SW480 (cell line): Measurements from ENCODE around the gene ADAMTSL3.

Source experiments
- DNase-seq: peaks from one replicate; pipeline ENCODE4 v3.0.0-alpha.2; 2016; ENCODE audit warnings: low spot score

ADAMTSL3 gene

DNA sequence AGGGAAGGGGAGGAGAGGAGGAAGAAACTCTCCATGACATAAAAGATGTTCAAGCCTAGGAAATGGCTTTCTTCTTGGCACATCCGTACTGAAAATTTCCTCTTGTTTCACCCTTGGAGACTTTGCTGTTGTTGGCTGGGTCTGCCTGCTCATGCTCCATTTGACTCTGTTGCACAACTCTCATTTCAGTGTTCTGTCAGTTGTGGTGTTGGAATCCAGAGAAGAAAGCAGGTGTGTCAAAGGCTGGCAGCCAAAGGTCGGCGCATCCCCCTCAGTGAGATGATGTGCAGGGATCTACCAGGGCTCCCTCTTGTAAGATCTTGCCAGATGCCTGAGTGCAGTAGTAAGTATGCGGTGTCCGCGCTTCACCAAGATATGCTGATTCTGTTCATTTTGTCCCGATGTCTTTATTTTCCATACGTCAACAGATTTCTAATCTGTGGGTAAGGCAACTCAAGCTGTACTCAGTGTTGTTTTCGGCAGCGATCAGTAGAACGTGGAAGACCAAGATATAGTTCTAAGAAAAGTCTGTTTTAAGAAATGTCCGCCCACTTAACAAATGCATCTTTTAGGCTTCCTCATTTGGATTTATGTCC lies 316.5 kb downstream of the ADAMTSL3 start:
- no peak for DNase-seq

GRCh38 chr15:83971992-83972391 lies 318.1 kb downstream of the ADAMTSL3 start:
- no peak for DNase-seq

GRCh38 chr15:83973816-83974215 lies 319.9 kb downstream of the ADAMTSL3 start:
- peak; percentile 8 for DNase-seq

DNA sequence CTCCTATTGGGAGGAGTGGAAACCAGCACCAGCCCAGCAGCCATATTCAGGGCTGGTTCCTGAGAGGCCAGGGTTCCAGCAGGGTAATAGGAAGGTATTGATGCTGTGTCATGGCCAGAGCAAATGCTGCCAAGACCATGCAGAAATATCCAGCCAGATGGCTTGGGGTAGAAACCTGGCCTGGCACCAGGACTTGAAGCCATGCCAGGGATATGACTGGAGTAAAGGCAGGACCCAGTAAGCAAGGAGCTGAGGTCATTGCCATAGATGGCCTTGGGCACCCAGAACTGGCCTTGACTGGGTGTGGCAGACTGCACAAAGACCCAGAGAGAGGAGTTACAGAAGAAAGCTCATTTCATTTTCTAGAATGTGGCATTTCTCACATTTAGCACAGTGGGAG lies 324.1 kb downstream of the ADAMTSL3 start:
- DNase-seq = no peak

DNA sequence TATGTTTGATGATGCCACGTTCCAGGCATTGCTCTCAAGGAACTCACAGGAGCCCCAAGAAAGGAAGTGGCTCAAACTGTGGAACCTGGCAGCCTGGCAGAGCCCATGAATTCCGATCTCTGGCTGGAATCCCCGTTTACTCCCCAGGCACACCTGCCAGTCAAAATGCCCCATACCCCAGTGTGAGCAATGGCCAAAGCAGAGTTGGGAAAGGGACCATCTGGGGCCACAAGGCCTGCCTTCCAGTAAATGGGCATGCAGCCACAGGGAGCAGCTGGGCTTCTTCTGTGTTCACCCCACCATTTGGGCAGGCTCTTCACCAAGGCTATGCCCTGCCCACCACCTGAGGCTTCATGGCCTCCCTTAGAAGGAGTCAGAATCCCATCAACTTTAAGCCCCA lies 324.7 kb downstream of the ADAMTSL3 start:
- no peak for DNase-seq

DNA sequence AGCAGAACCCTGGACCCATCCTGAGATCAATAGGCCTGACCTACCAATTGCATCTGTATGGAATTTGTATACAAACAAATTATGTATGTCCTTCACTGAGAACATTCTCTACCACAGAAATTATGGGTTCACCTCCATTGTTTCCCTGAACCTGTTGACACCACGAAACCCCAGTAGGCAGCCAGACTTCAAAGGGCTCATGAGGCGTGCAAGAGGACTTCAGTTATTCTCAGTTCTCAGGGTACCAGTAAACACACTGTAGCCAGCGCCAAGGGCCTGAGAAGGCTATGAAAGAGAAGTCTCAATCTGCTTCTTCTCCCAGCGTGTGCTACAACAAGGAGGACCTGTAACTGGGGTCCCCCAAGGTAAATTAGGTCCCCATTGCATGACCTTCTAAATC lies 326.7 kb downstream of the ADAMTSL3 start:
- no peak for DNase-seq

DNA sequence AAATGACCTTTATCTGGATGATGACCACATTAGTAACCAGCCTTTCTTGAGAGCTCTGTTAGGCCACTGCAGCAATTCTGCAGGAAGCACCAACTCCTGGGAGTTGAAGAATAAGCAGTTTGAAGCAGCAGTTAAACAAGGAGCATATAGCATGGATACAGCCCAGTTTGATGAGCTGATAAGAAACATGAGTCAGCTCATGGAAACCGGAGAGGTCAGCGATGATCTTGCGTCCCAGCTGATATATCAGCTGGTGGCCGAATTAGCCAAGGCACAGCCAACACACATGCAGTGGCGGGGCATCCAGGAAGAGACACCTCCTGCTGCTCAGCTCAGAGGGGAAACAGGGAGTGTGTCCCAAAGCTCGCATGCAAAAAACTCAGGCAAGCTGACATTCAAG lies 328.8 kb downstream of the ADAMTSL3 start:
- no peak for DNase-seq

DNA sequence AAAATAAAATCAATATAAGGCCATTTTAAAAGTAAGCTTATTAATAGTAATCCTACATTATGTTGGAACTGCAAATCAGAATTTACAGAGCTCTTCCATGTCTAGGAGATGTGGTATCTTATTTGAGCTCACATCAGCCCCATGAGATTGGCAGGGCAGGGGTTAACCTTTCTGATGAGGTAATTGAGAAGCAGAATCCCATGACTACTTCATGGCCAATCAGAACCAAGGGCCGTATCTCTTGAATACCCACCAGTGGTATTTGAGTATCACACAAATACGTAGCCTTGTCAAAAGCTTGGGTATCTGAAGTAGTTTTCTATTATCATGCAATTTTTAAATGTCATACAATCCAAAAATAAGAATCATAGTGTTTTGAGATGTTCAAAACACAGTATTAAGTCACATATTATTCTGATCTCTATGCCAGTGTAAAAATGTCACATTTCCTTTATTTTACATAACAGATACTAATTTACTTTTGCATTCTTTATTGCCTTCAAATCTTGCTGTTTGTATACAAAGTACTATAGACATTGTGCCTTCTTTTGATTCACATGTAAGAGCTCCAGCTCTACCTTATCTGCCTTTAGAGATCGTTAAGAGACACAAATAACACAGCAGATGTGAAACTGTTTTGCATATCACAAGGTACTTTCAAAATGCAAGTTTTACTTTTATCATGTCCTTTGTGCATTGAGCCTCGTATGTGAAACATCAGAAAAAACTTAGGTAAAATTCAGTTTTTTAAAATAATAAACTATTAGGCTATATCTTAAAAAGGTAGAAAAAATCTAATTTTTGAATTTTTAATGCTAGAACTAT lies 329.9 kb downstream of the ADAMTSL3 start:
- no peak for DNase-seq

DNA sequence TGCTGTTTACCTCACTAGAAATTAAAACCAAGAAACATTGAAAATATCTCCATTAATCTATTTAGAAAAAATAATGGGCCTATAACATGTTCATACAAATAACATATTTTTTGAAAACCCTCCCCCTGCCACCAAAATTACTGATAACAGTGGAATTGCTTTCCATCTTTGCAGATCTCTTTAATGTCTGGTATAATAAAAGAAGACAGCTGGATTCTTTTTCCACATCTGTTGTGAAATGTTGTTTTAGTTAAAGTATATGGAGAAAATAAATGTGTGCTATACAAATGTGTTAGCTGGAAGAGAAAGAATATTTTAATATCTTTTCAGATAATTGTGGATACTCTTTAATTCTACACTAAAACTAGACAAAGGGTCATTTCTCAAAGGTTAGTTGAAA lies 330.7 kb downstream of the ADAMTSL3 start:
- DNase-seq = no peak

GRCh38 chr15:83991163-83991562 lies 337.2 kb downstream of the ADAMTSL3 start:
- no peak for DNase-seq

DNA sequence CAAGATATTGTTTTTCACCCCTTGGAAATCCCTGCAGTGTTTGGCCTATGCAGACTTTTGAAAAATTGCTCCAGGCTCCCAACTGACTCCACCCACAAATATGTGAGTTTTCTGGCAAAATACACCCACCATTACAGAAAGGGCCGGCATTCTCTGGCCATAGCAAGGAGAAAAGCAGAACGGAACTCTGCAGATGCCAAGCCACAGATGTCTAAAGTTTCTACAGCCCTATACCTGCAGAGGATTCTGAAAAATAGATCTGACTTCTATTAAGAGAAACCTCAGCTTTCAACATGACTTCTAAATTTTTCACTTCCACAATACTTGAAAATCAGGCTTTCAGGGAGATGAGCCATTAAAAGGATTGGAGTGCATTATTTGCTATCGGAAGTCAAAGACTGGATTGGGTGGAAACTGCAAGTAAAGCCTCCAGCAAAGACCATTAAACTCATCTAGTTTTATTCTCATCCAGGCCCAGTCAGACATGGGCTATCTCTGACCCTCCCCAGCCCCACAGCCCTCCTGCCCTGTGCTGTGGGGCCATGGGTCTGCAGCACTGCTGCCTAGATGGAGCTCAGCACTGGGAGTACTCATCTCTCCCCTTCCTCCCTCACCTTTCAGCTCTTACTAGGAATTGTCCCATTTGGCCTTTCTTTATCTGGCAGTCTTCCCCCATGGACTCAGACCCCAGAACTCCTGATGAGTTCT lies 338.6 kb downstream of the ADAMTSL3 start:
- no peak for DNase-seq

- DNase-seq = no peak
Measured at GRCh38 chr15:83993591-83993990, 339.7 kb downstream of the ADAMTSL3 start.

- DNase-seq = no peak
Measured at GRCh38 chr15:83998486-83998885, 344.6 kb downstream of the ADAMTSL3 start.

DNA sequence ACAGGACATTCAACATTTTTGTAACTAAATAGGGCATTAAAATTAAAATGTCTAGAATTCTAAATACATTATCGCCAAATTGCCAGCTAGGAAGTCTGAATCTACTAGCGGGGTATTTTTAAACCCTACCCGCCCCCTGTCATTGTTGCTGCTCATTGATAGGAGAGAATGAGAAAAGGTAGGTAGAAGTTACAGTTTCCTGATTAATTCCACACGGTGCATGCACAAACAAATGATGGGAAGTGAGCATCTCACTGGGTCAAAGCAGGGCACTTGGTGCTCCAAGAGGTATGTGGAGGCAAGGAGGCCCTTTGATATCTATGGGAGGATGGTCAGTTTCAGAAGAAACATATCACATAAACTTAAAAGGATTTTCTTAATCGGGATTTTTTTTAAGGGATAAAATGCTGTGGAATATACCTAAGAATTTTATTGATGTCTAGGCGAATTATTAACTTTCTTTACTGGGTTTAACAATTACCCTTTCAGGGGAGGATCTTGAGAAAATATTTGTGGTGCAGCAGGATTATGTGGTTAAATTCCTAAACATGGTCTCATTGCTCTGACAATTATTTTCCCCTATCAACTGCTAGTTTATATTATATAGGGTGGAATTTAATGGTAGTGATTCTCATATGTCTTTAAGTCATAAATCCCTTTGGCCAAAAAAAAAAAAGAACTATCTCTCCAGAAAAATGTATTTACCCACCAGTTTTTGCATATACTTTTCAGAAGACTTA lies 345.6 kb downstream of the ADAMTSL3 start:
- DNase-seq = peak; percentile 56

DNA sequence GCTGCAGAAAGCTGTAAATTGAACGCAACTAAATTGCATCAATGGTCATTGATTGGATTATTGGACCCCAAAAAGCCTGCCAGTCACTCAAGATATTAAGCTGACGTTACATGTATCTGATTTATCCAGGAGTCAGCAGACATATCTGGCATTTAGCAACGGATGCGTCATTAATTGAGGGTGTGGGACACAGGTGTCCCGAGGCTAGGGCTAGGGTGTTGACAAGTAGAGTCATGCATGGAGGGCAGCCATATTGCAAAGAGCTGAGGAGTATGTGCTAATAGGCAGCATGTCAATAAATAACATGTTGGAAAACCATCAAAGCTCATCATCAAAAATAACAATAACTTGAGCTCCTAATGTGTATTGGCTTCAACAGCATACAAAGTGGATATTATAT lies 347.1 kb downstream of the ADAMTSL3 start:
- DNase-seq = no peak

GRCh38 chr15:84001655-84002054 lies 347.7 kb downstream of the ADAMTSL3 start:
- no peak for DNase-seq

DNA sequence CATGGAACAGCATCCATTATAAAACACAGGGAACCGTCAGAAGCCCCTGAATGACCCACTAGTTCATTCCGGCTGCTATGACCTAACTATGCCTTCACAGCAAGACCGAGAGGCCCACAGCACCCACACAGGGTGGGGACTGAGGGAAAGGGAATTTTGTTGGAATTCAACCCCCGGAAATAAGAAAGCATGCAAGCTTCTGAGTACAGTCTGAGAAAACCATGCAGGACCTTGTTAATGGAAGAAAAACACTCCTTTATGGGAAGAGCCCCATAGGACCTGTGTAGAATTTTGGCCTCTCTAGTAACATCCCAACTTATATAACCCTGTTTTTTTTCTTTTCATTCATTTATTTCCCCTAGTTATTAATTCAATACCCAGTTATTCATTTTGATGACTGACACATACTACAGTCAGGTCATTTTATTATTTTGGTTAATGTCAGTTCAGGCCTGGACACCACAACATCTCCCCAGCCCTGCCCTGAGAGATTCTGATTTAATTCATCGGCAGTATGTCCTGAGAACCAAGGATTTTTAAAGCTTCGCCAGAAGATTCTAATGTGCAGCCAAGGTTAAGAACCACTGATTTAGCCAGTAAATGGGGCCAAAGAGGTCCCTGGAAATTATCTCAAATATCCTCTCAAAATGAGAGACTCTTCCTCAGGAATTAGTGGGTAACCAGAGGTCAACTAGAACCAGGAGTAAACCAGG lies 350.0 kb downstream of the ADAMTSL3 start:
- no peak for DNase-seq

- DNase-seq = no peak
Measured at GRCh38 chr15:84006421-84006820, 352.5 kb downstream of the ADAMTSL3 start.

- no peak for DNase-seq
Measured at GRCh38 chr15:84009616-84010015, 355.7 kb downstream of the ADAMTSL3 start.

- DNase-seq = no peak
Measured at GRCh38 chr15:84010246-84010645, 356.3 kb downstream of the ADAMTSL3 start.

DNA sequence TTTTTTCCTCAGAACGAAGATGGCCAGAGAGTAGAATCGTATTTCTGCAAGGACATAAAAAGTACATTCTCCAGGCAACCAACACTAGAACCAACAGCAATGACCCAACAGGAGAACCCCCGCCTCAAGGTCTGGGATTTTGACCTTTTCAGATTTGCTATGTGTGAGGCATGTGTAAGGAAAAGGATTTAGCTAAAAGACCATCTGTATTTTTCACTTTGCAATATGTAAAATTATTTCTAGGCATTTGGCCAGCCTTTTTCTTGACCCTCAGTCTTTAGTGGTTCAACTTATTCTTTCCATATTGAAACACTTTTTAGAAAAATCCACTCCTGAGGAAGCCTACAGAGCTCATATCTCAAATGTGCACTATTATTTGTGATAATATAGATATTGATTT lies 362.4 kb downstream of the ADAMTSL3 start:
- no peak for DNase-seq

GRCh38 chr15:84022516-84022915 lies 368.6 kb downstream of the ADAMTSL3 start:
- no peak for DNase-seq
